Keratinocyte (primary cell): ENCODE measurements around the gene FANCB. TPM values are rescaled to one million over a fixed set of nuclear protein-coding genes. Genes with fewer than 3 reads are reported as not detected.

Experiments
- DNase-seq: peaks from one replicate; pipeline ENCODE4 v3.0.0-alpha.2; 2011; ENCODE audit warnings: low read depth, missing footprints, low spot score
- FAIRE-seq: peaks from 2 replicates; lab custom pipeline; 2011; peaks lifted over from hg19 to GRCh38; lab: Jason Lieb, UNC
- H2AFZ ChIP-seq: 2 replicates; pipeline ENCODE4 v1.6.0; 2012; ENCODE audit warnings: low read length, control low read depth, inconsistent platforms; ENCODE audit not compliant: control insufficient read depth
- H3K27ac ChIP-seq: 2 replicates; pipeline ENCODE4 v1.5.1; 2011; ENCODE audit warnings: low read length; ENCODE audit not compliant: control insufficient read depth, insufficient read depth
- H3K27me3 ChIP-seq: 3 replicates; pipeline ENCODE4 v1.6.0; 2011; ENCODE audit warnings: low read length; ENCODE audit not compliant: control insufficient read depth, insufficient read depth; ENCODE audit errors: extremely low read depth
- H3K36me3 ChIP-seq, 2 experiments: 2 replicates in 1 of 2; 3 replicates in 1 of 2; pipeline ENCODE4 v1.5.1; 2011; ENCODE audit warnings: low read length in 2 of 2, mild to moderate bottlenecking in 1 of 2; ENCODE audit not compliant: control insufficient read depth in 2 of 2, insufficient read depth in 2 of 2; ENCODE audit errors: extremely low read depth in 1 of 2
- H3K4me1 ChIP-seq: 3 replicates; pipeline ENCODE4 v1.5.1; 2011; ENCODE audit warnings: low read length; ENCODE audit not compliant: control insufficient read depth, insufficient read depth; ENCODE audit errors: extremely low read depth
- H3K4me2 ChIP-seq: 3 replicates; pipeline ENCODE4 v1.6.0; 2011; ENCODE audit warnings: low read depth, low read length; ENCODE audit not compliant: control insufficient read depth, insufficient read depth; ENCODE audit errors: extremely low read depth
- H3K4me3 ChIP-seq, 3 experiments: fragments of 200-600 bp in 1 of 3; sonication (generic) in 1 of 3; 2 replicates in 2 of 3; 3 replicates in 1 of 3; pipeline ENCODE4 v1.5.1; 2011 to 2016; ENCODE audit warnings: low read length in 3 of 3, mild to moderate bottlenecking in 3 of 3, control low read depth in 2 of 3, inconsistent platforms in 1 of 3, low read depth in 1 of 3, mixed read lengths in 1 of 3, mixed run types in 1 of 3, moderate library complexity in 1 of 3; ENCODE audit not compliant: control insufficient read depth in 2 of 3, insufficient read depth in 2 of 3; ENCODE audit errors: extremely low read depth in 1 of 3
- H3K79me2 ChIP-seq: 2 replicates; pipeline ENCODE4 v1.6.0; 2012; ENCODE audit warnings: low read length; ENCODE audit not compliant: control insufficient read depth, insufficient read depth
- H3K9ac ChIP-seq: 3 replicates; pipeline ENCODE4 v1.6.0; 2011; ENCODE audit warnings: low read length; ENCODE audit not compliant: control insufficient read depth, insufficient read depth; ENCODE audit errors: extremely low read depth
- H3K9me1 ChIP-seq: 3 replicates; pipeline ENCODE4 v1.6.0; 2011; ENCODE audit warnings: low read length; ENCODE audit not compliant: control insufficient read depth, insufficient read depth; ENCODE audit errors: extremely low read depth
- H3K9me3 ChIP-seq: 2 replicates; pipeline ENCODE4 v1.5.1; 2012; ENCODE audit warnings: low read depth, low read length; ENCODE audit not compliant: control insufficient read depth
- H4K20me1 ChIP-seq: 3 replicates; pipeline ENCODE4 v1.6.0; 2011; ENCODE audit warnings: low read length; ENCODE audit not compliant: control insufficient read depth, insufficient read depth; ENCODE audit errors: extremely low read depth
- EZH2 ChIP-seq: IDR thresholded peaks from one replicate; pipeline ENCODE4 v1.6.1; 2012; ENCODE audit warnings: inconsistent platforms, mild to moderate bottlenecking, low read length, moderate library complexity
- dilution Hi-C: fragments of 300-500 bp; cut with MboI; formaldehyde crosslinking; loops from one replicate; pipeline ENCODE4 v1.7.0; 2020; ENCODE audit warnings: low sequenced_read_pairs; ENCODE audit not compliant: extremely low pct_ligation_motif_present
- polyA plus RNA-seq, 5 experiments: library from polyadenylated mRNA; depleted of rRNA in 3 of 5; stranded (reverse) in 3 of 5; stranded (forward) in 1 of 5; unstranded in 1 of 5; fragments of >200 nt; gene quantifications; 1 replicate in 1 of 5; 2 replicates in 3 of 5; 3 replicates in 1 of 5; pipeline versions ENCODE4 v1.2.1 to v1.2.3, GENCODE V29; 2011 to 2012; ENCODE audit warnings: missing spikeins in 2 of 5, low read depth in 1 of 5, low replicate concordance in 1 of 5
- TF ChIP-seq, protein P1 (sequence below), 3 experiments: IDR thresholded peaks in 1 of 3; conservative IDR thresholded peaks in 1 of 3; optimal IDR thresholded peaks in 1 of 3; 2 replicates in 2 of 3; 3 replicates in 1 of 3; pipeline versions ENCODE3 to v1.5.1; 2011; ENCODE audit warnings: low read length in 3 of 3, mild to moderate bottlenecking in 3 of 3, moderate library complexity in 2 of 3, control low read depth in 1 of 3, inconsistent platforms in 1 of 3; ENCODE audit not compliant: insufficient read depth in 2 of 3; ENCODE audit errors: extremely low read depth in 1 of 3

Gene FANCB
- polyA plus RNA-seq, 1 donor (not counting 4 experiments of a cell fraction or from before 2014, with no cell fraction given) = 3.9 TPM

DNA sequence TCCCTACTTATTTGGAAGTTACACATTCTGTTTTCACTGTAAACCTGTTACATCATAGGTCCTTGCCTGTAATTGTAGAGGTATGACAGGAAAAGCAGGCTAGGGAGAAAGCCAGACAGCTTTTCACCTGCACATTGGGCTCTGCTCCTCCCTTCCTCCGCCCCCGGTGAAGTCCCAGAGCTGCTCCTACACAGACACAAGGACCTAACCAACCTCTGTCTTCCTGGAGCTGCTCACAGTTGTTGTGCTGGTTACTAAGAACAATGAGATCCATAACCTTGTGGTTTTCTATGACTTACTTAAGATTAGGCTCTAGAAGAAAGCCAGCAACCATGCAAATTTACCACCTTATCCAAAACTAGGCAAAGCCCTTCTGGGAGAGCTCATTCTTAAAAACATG lies 40.4 kb upstream of the FANCB start:
- Histone ChIP-seq H3K4me1 (no peaks in the 10 kb centered on the region), H3K27ac (no peak overlapping the region), H4K20me1 (no peaks in the 10 kb centered on the region), H3K4me2 (no peak overlapping the region), H3K79me2 (no peaks in the 10 kb centered on the region), H2AFZ (no peak overlapping the region), H3K4me3 (no peak overlapping the region), H3K9me1 (no peaks in the 10 kb centered on the region), H3K36me3 (peaks cover 3 to 6% of the 10 kb centered on the region in 2 experiments), H3K9ac (no peak overlapping the region), H3K27me3 (no peaks in the 10 kb centered on the region), H3K9me3 (no peaks in the 10 kb centered on the region)
- FAIRE-seq (no peak), DNase-seq (no peak)
- TF ChIP-seq EZH2 = no peak
- TF ChIP-seq, protein P1, sequence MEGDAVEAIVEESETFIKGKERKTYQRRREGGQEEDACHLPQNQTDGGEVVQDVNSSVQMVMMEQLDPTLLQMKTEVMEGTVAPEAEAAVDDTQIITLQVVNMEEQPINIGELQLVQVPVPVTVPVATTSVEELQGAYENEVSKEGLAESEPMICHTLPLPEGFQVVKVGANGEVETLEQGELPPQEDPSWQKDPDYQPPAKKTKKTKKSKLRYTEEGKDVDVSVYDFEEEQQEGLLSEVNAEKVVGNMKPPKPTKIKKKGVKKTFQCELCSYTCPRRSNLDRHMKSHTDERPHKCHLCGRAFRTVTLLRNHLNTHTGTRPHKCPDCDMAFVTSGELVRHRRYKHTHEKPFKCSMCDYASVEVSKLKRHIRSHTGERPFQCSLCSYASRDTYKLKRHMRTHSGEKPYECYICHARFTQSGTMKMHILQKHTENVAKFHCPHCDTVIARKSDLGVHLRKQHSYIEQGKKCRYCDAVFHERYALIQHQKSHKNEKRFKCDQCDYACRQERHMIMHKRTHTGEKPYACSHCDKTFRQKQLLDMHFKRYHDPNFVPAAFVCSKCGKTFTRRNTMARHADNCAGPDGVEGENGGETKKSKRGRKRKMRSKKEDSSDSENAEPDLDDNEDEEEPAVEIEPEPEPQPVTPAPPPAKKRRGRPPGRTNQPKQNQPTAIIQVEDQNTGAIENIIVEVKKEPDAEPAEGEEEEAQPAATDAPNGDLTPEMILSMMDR (optimal IDR thresholded peaks at IDR 0.05 in 1 of 3, IDR thresholded peaks at IDR 0.05 in 1 of 3, conservative IDR thresholded peaks at IDR 0.05 in 1 of 3; ENCODE audit: extremely low read depth in 1 of 3, insufficient read depth in 2 of 3, low read length in 3 of 3) = no peak
- dilution Hi-C loops = no loop called here

DNA sequence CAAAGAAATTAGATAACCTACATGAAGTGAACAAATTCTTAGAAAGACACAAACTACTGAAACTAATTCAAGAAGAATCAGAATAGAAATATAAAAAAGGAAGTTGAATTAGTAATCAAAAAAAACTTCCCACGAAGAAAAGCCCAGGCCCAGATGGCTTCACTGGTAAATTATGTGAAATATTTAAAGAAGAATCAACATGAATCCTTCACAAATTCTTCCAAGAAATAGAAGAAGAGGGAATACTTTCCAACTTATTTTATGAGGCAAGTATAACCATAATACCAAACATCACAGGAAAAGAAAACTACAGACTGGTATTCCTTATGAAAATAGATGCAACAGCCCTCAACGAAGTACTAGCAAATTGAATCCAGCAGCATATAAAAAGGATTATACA lies 31.0 kb upstream of the FANCB start:
- Histone ChIP-seq H3K9ac (no peak overlapping the region), H3K27me3 (no peaks in the 10 kb centered on the region), H3K27ac (no peak overlapping the region), H3K36me3 (no peaks in the 10 kb centered on the region), H2AFZ (no peak overlapping the region), H3K9me3 (peaks cover 4% of the 10 kb centered on the region), H3K79me2 (no peaks in the 10 kb centered on the region), H3K4me2 (no peak overlapping the region), H3K9me1 (no peaks in the 10 kb centered on the region), H3K4me1 (no peaks in the 10 kb centered on the region), H3K4me3 (no peak overlapping the region), H4K20me1 (no peaks in the 10 kb centered on the region)
- FAIRE-seq (no peak), DNase-seq (no peak)
- dilution Hi-C loops = no loop called here
- no peak for TF ChIP-seq EZH2
- TF ChIP-seq, protein P1 (optimal IDR thresholded peaks at IDR 0.05 in 1 of 3, IDR thresholded peaks at IDR 0.05 in 1 of 3, conservative IDR thresholded peaks at IDR 0.05 in 1 of 3; ENCODE audit: extremely low read depth in 1 of 3, insufficient read depth in 2 of 3, low read length in 3 of 3) = no peak
